Progenitor cell of endocrine pancreas (in vitro differentiated cells): ENCODE data around the gene ZDHHC21. TPM values are rescaled to one million over a fixed set of nuclear protein-coding genes. Genes with fewer than 3 reads are reported as not detected.

Experiments
- DNase-seq: peaks from one replicate; pipeline ENCODE4 v3.0.0; 2021; ENCODE audit warnings: low spot score; ENCODE audit not compliant: unreplicated experiment
- H3K27ac Mint-ChIP-seq: 2 replicates; pipeline ENCODE4 v1.8.0; 2021; ENCODE audit warnings: mild to moderate bottlenecking, moderate library complexity, mixed read lengths
- H3K27me3 Mint-ChIP-seq: 2 replicates; pipeline ENCODE4 v1.8.0; 2021; ENCODE audit warnings: mixed read lengths
- H3K36me3 Mint-ChIP-seq: 2 replicates; pipeline ENCODE4 v1.8.0; 2022; ENCODE audit warnings: mixed read lengths; ENCODE audit not compliant: insufficient read depth
- H3K4me1 Mint-ChIP-seq: 2 replicates; pipeline ENCODE4 v1.8.0; 2021; ENCODE audit warnings: low read depth, mixed read lengths
- H3K4me3 Mint-ChIP-seq: 2 replicates; pipeline ENCODE4 v1.8.0; 2021; ENCODE audit warnings: low read depth, mild to moderate bottlenecking, moderate library complexity, mixed read lengths
- H3K9me3 Mint-ChIP-seq: 2 replicates; pipeline ENCODE4 v1.8.0; 2021; ENCODE audit warnings: low read depth, mixed read lengths
- CTCF ChIP-seq: fragments of 200-600 bp; sonication (generic); IDR thresholded peaks from one replicate; pipeline ENCODE4 v1.5.0; 2021; ENCODE audit warnings: antibody characterized with exemption, mild to moderate bottlenecking; ENCODE audit not compliant: unreplicated experiment
- total RNA-seq: library from RNA; stranded (reverse); gene quantifications from 2 replicates; pipeline ENCODE4 v1.2.1, GENCODE V29; 2021

The ZDHHC21 gene
- total RNA-seq, 1 donor from 2014 or later, result 20.0 TPM

- Mint-ChIP-seq H3K27me3 (no peaks in the 10 kb centered on the region), H3K27ac (peak overlapping the region; percentile 50), H3K36me3 (peaks cover 7% of the 10 kb centered on the region), H3K4me3 (no peak overlapping the region), H3K9me3 (peaks cover 4% of the 10 kb centered on the region), H3K4me1 (peaks cover 6% of the 10 kb centered on the region)
- no peak for DNase-seq
- TF ChIP-seq CTCF, result no peak
Measured at GRCh38 chr9:14678776-14679175, 14.5 kb downstream of the ZDHHC21 start.

- H3K27me3 Mint-ChIP-seq, result no peaks in the 10 kb centered on the region
Measured at GRCh38 chr9:14677872-14678271, 15.4 kb downstream of the ZDHHC21 start.

GRCh38 chr9:14677396-14677795 lies 15.8 kb downstream of the ZDHHC21 start:
- no peak for TF ChIP-seq CTCF
- H3K27me3 Mint-ChIP-seq, result no peaks in the 10 kb centered on the region
- DNase-seq, result no peak
- peak overlapping the region; percentile 39 for H3K27ac Mint-ChIP-seq
- H3K4me3 Mint-ChIP-seq, result no peak overlapping the region
- H3K9me3 Mint-ChIP-seq, result no peaks in the 10 kb centered on the region
- H3K36me3 Mint-ChIP-seq, result peaks cover 4% of the 10 kb centered on the region
- H3K4me1 Mint-ChIP-seq, result peaks cover 5% of the 10 kb centered on the region

More at GRCh38 chr9:14677872-14678271, 15.4 kb downstream of the ZDHHC21 start:
- Mint-ChIP-seq H3K4me3 (no peak overlapping the region), H3K4me1 (peaks cover 6% of the 10 kb centered on the region), H3K9me3 (peaks cover 3% of the 10 kb centered on the region), H3K27ac (no peak overlapping the region), H3K36me3 (peaks cover 6% of the 10 kb centered on the region)
- DNase-seq, result no peak
- no peak for TF ChIP-seq CTCF

GRCh38 chr9:14674630-14675029 lies 18.6 kb downstream of the ZDHHC21 start:
- Mint-ChIP-seq H3K4me3 (no peak overlapping the region), H3K9me3 (no peaks in the 10 kb centered on the region), H3K4me1 (peaks cover 5% of the 10 kb centered on the region), H3K36me3 (peaks cover 13% of the 10 kb centered on the region), H3K27me3 (no peaks in the 10 kb centered on the region), H3K27ac (no peak overlapping the region)
- no peak for DNase-seq
- no peak for TF ChIP-seq CTCF

GRCh38 chr9:14671377-14671776 lies 21.9 kb downstream of the ZDHHC21 start:
- Mint-ChIP-seq H3K27ac (no peak overlapping the region), H3K36me3 (peaks cover 12% of the 10 kb centered on the region), H3K27me3 (no peaks in the 10 kb centered on the region), H3K9me3 (no peaks in the 10 kb centered on the region), H3K4me1 (no peaks in the 10 kb centered on the region), H3K4me3 (no peak overlapping the region)
- no peak for DNase-seq
- no peak for TF ChIP-seq CTCF
